Fibroblast of skin of left quadriceps (primary cell): ENCODE results near the gene MYO10.
"Not testable (repeated sequence)": the region's sequence is repeated elsewhere in the genome, so short reads cannot be mapped to it uniquely, and the experiment has no call there.

Experiments used
- DNase-seq, 2 experiments: peaks; one replicate each; pipeline ENCODE4 v3.0.0-alpha.2; 2013; ENCODE audit warnings: low read depth in 2 of 2

The MYO10 gene

GRCh38 chr5:16936150-16936988, at the start of gene MYO10:
TSS of gene MYO10 (minus strand) at chr5:16936288. CDS start at chr5:16935808, 480 bp downstream.
- peak; percentile 69 to 70 for DNase-seq

GRCh38 chr5:16985304-16985703, 49.2 kb upstream of the MYO10 start:
- not testable (repeated sequence) for DNase-seq

DNA sequence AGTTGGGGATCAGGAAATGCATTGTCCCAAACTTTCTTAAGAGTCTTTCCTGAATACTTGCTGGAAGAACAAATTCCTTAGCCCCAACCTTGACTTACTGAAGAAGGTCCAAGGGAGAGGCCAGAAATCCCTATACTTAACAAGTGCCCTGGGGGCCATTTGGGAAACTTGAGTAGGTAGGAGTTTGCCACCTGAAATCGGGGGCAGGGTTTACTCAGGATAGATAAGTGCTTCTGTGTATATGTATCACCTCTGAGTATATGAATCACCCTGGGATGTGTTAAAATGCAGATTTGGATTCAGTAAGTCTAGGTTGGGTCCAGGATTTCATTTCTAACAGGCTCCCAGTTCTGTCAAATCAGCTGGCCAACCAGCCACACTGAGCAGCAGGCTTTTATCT, 47.9 kb upstream of the MYO10 start:
- DNase-seq, result no peak

DNA sequence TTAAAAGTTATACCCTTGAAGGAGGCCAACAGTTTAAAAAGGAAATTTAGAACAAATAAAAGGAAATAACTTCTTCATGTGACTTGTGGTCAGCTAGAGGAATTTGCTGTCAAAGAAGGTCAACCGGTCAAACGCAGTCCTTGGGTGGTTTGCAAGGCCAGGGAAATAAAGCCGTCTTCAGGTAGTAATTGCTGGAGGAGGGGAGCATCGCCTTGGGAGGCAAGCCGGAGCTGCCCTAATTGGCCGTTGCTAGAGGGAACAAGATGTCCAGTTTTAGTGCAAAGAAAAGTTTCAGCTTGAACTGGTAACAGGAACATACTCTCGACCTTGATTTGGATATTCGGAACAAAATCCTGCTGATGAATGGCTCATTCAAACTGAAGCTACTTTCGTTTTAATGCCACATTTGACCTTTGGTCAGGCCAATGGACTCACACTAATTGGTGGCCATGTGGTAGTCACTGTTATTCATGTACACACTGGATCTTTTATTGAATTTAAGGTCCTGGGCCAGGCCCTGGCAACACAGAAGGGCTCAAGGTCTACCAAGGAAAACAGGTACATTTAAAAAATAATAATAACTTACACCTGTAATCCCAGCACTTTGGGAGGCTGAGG, 47.0 kb upstream of the MYO10 start:
- DNase-seq, result no peak

GRCh38 chr5:16981700-16982099, 45.6 kb upstream of the MYO10 start:
- no peak for DNase-seq

- no peak for DNase-seq
Measured at GRCh38 chr5:16980983-16981382, 44.9 kb upstream of the MYO10 start.

- DNase-seq, result no peak
Measured at GRCh38 chr5:16978296-16978695, 42.2 kb upstream of the MYO10 start.

DNA sequence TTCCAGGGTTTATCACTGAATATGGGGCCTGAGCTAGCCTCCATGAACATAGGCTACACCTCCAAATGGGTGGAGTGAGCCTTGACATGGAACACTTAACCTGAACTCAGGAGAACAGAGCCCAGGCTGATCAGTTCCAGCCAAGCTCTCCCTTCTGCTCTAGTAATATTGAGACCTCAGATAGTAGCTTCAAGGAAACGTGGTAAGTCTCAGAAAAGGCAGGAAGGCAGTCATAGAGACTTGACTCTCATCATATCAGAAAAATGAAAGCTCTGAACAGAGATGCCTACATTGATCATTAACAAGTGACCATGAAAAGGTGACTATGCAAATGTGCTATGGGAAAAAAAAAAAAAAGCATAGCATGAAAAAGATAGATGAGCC, 40.5 kb upstream of the MYO10 start:
- DNase-seq, result no peak

- peak; percentile 36 to 42 for DNase-seq
Measured at GRCh38 chr5:16975950-16976624, 40.0 kb upstream of the MYO10 start.

DNA sequence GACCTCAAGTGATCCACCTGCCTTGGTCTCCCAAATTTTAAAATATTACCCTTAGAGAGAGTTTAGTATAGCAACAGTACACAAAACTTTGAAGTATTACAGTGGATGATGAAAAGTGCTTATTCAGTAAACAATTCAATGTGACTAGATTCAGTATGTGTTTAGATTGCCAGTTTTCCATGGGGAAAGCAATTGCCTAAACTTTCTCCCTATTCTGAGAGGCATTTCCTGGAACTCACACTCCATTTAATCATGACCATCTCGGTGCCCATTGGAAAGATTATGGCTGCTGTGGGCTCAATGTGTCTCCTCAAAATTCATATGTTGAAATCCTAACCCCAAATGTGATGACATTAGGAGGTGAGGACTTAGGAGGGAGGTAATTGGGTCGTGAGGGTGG, 38.9 kb upstream of the MYO10 start:
- DNase-seq, result no peak

GRCh38 chr5:16970826-16971225, 34.7 kb upstream of the MYO10 start:
- DNase-seq, result no peak

DNA sequence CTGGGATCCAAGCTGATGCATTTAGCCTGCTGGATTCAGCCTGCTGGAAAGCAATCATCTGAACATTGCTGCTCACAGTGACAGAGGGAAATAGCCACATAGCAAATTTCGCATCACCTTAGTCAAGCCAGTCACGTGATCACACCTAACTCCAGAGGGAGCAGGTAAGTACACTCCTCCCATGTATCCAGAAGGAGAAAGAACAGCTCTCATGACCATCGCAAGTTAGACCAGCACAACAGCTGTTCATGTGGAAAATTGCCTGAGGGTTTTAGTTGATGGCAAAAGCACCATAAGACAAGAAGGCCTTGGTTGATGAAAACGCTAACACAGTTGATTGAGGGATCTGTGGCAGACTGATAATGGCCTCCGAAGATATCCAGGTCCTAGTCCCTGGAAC, 34.2 kb upstream of the MYO10 start:
- no peak for DNase-seq

- DNase-seq, result no peak
Measured at GRCh38 chr5:16965581-16965980, 29.5 kb upstream of the MYO10 start.

- no peak for DNase-seq
Measured at GRCh38 chr5:16963821-16964220, 27.7 kb upstream of the MYO10 start.

- no peak for DNase-seq
Measured at GRCh38 chr5:16961131-16961530, 25.0 kb upstream of the MYO10 start.

DNA sequence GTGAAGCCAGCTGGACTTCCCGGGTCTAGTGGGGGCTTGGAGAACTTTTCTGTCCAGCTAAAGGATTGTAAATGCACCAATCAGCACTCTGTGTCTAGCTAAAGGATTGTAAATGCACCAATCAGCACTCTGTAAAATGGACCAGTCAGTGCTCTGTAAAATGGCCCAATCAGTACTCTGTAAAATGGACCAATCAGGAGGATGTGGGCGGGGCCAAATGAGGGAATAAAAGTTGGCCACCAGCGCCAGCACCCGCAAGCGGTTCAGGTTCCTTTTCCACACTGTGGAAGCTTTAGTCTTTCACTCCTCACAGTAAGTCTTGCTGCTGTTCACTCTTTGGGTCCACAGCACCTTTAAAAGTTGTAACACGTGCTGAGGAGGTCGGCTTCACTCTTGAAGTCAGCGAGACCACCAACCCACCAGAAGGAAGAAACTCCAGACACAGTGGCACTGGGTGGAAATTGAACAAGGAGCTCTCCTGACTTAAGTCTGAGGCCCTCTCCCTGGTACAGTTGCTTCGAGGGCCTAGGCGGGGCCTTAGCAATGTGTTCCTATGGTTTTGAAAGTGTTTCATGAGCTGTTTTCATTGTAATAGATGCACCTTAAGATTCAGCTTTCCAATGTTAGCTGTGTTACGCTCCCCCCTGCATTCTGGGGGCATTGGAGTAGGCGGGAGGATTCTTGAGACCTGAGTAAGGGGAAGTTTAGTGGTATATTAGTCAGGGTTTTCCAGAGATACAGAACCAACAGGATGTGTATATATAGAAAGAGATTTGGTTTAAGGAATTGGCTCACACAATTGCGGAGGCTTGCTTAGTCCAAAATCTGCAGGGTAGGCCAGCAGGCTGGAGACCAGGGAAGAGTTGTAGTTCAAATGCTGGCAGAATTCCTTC, 21.5 kb upstream of the MYO10 start:
- DNase-seq, result peak; percentile 94

- no peak for DNase-seq
Measured at GRCh38 chr5:16953729-16954128, 17.6 kb upstream of the MYO10 start.

DNA sequence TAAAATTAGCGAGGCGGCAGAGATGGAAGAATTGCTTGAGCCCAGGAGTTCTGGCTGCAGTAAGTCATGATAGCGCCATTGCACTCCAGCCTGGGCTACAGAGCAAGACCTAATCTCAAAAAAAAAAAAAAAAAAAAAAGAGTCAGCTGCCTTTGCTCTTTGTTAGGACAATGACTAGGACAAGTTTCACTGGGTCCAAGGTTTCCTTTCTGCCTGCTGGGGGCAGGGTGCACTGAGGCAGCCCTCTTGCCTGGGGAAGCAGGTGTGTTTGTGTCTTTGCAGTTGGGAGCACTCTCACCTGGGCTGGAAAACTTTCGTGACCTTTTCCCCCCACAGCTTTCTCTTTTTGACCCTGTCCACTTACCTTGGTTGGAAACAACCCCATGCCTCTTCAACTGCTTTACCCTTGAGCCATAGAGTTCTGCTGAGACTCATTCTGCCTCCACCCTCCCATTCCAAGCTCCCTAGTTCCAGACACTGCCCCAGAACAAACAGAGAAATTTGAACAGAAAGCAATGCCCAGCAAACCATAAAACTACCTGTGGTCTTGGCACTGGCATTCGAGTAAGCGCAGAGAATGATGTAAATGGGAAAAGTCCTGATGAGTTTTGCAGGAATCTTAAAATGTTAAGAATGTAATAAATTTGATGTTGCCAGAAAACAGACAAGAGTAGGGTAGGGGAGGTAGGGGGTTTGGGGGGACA, 17.0 kb upstream of the MYO10 start:
- DNase-seq, result no peak

- no peak for DNase-seq
Measured at GRCh38 chr5:16946725-16947124, 10.6 kb upstream of the MYO10 start.

DNA sequence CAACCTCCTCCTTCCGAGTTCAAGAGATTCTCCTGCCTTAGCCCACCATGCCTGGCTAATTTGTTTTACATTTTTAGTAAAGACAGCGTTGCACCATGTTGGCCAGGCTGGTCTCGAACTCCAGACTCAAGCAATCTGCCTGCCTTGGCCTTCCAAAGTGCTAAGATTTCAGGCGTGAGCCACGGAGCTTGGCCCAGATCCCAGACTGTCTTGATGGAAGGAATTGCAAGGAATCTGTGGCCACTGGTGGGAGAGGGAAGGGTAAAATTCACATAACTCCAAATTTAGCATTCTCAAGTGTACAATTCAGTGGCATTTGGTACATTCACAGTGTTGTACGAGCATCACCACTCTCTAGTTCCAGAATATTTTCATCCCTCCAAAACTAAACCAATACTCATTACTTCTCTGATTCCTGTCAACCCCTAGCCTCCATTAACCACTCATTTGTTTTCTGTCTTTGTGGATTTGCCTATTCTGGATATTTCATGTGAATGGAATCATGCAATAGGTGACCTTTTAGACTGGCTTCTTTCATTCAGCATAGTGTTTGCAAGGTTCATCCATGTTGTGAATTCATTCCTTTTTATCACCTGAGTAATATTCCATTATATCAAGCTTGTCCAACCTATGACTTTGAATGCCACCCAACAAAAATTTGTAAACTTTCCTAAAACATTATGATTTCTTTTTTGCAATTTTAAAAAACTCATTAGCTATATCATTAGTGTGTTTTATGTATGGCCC, 8.9 kb upstream of the MYO10 start:
- no peak for DNase-seq
